ENCODE data around the gene SLC39A12.

GRCh38 chr10:18068401-18068800 lies 116.7 kb downstream of the SLC39A12 start:
- TF ChIP-seq CTCF (IDR thresholded peaks at IDR 0.05) (no peak), POLR2A (IDR thresholded peaks at IDR 0.05) (no peak)
